SK-N-SH (cell line): ENCODE measurements around the gene CST3. TPM values are rescaled to one million over a fixed set of nuclear protein-coding genes. Genes with fewer than 3 reads are reported as not detected.

Source experiments
- CTCF ChIA-PET: fragments of 300-600, 350-600 bp; formaldehyde crosslinking; extraction: SDS; loops from one replicate; lab custom pipeline; 2021; lab: Yijun Ruan, JAX
- POLR2A ChIA-PET: fragments of 350-600 bp; sonication (Branson Sonifier 250); formaldehyde crosslinking; extraction: SDS; loops from one replicate; lab custom pipeline; 2020; ENCODE audit warnings: antibody characterized with exemption, inconsistent platforms; lab: Yijun Ruan, JAX
- DNase-seq: peaks from one replicate; pipeline ENCODE4 v3.0.0; 2012
- H2AFZ ChIP-seq: fragments of 200-600 bp; sonication (generic); 2 replicates; pipeline ENCODE4 v1.8.1; 2016; ENCODE audit warnings: antibody characterized with exemption, mild to moderate bottlenecking, low read depth
- H3F3A ChIP-seq: fragments of 200-600 bp; sonication (generic); replicated peaks from 2 replicates; pipeline ENCODE3; 2016; ENCODE audit warnings: antibody characterized with exemption, mild to moderate bottlenecking; ENCODE audit not compliant: insufficient read depth
- H3K27ac ChIP-seq, 2 experiments: fragments of 200-500 bp in 1 of 2; fragments of 200-600 bp in 1 of 2; sonication (Bioruptor generic) in 1 of 2; sonication (generic), shearing (Covaris generic) in 1 of 2; 2 replicates each; pipeline versions ENCODE4 v1.5.1 to v1.6.1; 2014 to 2016; ENCODE audit warnings: low read depth in 2 of 2, inconsistent platforms in 1 of 2, low read length in 1 of 2, mild to moderate bottlenecking in 1 of 2, mixed read lengths in 1 of 2
- H3K27me3 ChIP-seq: fragments of 200-600 bp; sonication (generic), shearing (Covaris generic); 2 replicates; pipeline ENCODE4 v1.6.1; 2016; ENCODE audit warnings: mixed run types; ENCODE audit not compliant: insufficient read depth
- H3K36me3 ChIP-seq, 2 experiments: fragments of 200-500 bp in 1 of 2; fragments of 200-600 bp in 1 of 2; sonication (Bioruptor generic) in 1 of 2; sonication (generic) in 1 of 2; replicated peaks in 1 of 2; 2 replicates each; pipeline versions ENCODE3 to v1.5.1; 2014 to 2016; ENCODE audit warnings: low read length in 1 of 2, mild to moderate bottlenecking in 1 of 2; ENCODE audit not compliant: insufficient read depth in 2 of 2, control insufficient read depth in 1 of 2
- H3K4me1 ChIP-seq, 2 experiments: fragments of 200-500 bp in 1 of 2; fragments of 200-600 bp in 1 of 2; sonication (Bioruptor generic) in 1 of 2; sonication (generic), shearing (Covaris generic) in 1 of 2; 2 replicates each; pipeline versions ENCODE4 v1.5.1 to v1.6.1; 2014 to 2016; ENCODE audit warnings: low read depth in 1 of 2, low read length in 1 of 2, mixed run types in 1 of 2; ENCODE audit not compliant: insufficient read depth in 2 of 2, control insufficient read depth in 1 of 2
- H3K4me2 ChIP-seq: fragments of 200-600 bp; sonication (generic), shearing (Covaris generic); 2 replicates; pipeline ENCODE4 v1.6.1; 2017; ENCODE audit warnings: mixed run types
- H3K4me3 ChIP-seq, 2 experiments: fragments of 200-500 bp in 1 of 2; fragments of 200-600 bp in 1 of 2; sonication (Bioruptor generic) in 1 of 2; sonication (generic), shearing (Covaris generic) in 1 of 2; 2 replicates each; pipeline versions ENCODE4 v1.5.1 to v1.8.1; 2014 to 2016; ENCODE audit warnings: low read depth in 2 of 2, inconsistent platforms in 1 of 2, low read length in 1 of 2, mild to moderate bottlenecking in 1 of 2, mixed read lengths in 1 of 2, moderate library complexity in 1 of 2
- H3K79me2 ChIP-seq: fragments of 200-600 bp; sonication (generic); 2 replicates; pipeline ENCODE4 v1.8.1; 2017; ENCODE audit warnings: mild to moderate bottlenecking; ENCODE audit not compliant: insufficient read depth
- H3K9ac ChIP-seq: fragments of 200-600 bp; sonication (generic); 2 replicates; pipeline ENCODE4 v1.6.1; 2017; ENCODE audit warnings: mixed run types
- H3K9me2 ChIP-seq: fragments of 200-600 bp; sonication (generic); 2 replicates; pipeline ENCODE4 v1.6.1; 2017; ENCODE audit warnings: mixed run types
- H3K9me3 ChIP-seq: fragments of 200-600 bp; sonication (generic); 2 replicates; pipeline ENCODE4 v1.6.1; 2017; ENCODE audit warnings: mixed run types, mild to moderate bottlenecking, moderate library complexity
- H4K20me1 ChIP-seq: fragments of 200-600 bp; sonication (generic); 2 replicates; pipeline ENCODE4 v1.6.1; 2017; ENCODE audit warnings: mild to moderate bottlenecking, mixed run types; ENCODE audit not compliant: insufficient read depth
- CTCF ChIP-seq: fragments of 200-600 bp; sonication (generic); IDR thresholded peaks from 2 replicates; pipeline ENCODE4 v1.6.1; 2017; ENCODE audit warnings: antibody characterized with exemption, mild to moderate bottlenecking, moderate library complexity
- EP300 ChIP-seq, 2 experiments: IDR thresholded peaks; 2 replicates each; pipeline versions ENCODE4 v1.4.0 to v1.6.1; 2012; ENCODE audit warnings: borderline replicate concordance in 1 of 2, low read depth in 1 of 2, low read length in 1 of 2
- FOSL2 ChIP-seq: IDR thresholded peaks from 2 replicates; pipeline ENCODE4 v1.4.0; 2012; ENCODE audit warnings: low read depth, mild to moderate bottlenecking, moderate library complexity, borderline replicate concordance
- FOXJ3 ChIP-seq: sonication (generic); formaldehyde crosslinking; IDR thresholded peaks from 2 replicates; pipeline ENCODE4 v1.5.1; 2020; ENCODE audit warnings: mild to moderate bottlenecking, missing genetic modification reagents
- GABPA ChIP-seq: IDR thresholded peaks from 2 replicates; pipeline ENCODE4 v1.4.0; 2012; ENCODE audit warnings: low read depth, mild to moderate bottlenecking
- GATA2 ChIP-seq: sonication (generic); formaldehyde crosslinking; IDR thresholded peaks from 2 replicates; pipeline ENCODE4 v1.5.0; 2020; ENCODE audit warnings: mild to moderate bottlenecking, missing genetic modification reagents
- IRF3 ChIP-seq: fragments of 150-350 bp; IDR thresholded peaks from 2 replicates; pipeline ENCODE4 v1.6.1; 2016; ENCODE audit warnings: mild to moderate bottlenecking, low read depth, low read length
- JUND ChIP-seq: IDR thresholded peaks from 2 replicates; pipeline ENCODE4 v1.4.0; 2012
- MAX ChIP-seq: IDR thresholded peaks from 2 replicates; pipeline ENCODE4 v1.4.0; 2012; ENCODE audit warnings: low read depth
- NFIC ChIP-seq: IDR thresholded peaks from 2 replicates; pipeline ENCODE4 v1.4.0; 2012; ENCODE audit warnings: borderline replicate concordance
- POLR2AphosphoS5 ChIP-seq: IDR thresholded peaks from 2 replicates; pipeline ENCODE4 v1.6.1; 2012; ENCODE audit warnings: low read depth, low read length
- RCOR1 ChIP-seq: fragments of 150-350 bp; IDR thresholded peaks from 2 replicates; pipeline ENCODE4 v1.6.1; 2017; ENCODE audit warnings: antibody characterized with exemption, low read length
- RFX5 ChIP-seq: IDR thresholded peaks from 2 replicates; pipeline ENCODE4 v1.6.1; 2012; ENCODE audit warnings: mild to moderate bottlenecking, improper control_type of control experiment, low read length
- RXRA ChIP-seq: IDR thresholded peaks from 2 replicates; pipeline ENCODE4 v1.4.0; 2012; ENCODE audit warnings: low read depth, mild to moderate bottlenecking, borderline replicate concordance
- SMC3 ChIP-seq: IDR thresholded peaks from 2 replicates; pipeline ENCODE4 v1.6.1; 2012; ENCODE audit warnings: low read depth, low read length, improper control_type of control experiment
- YY1 ChIP-seq: IDR thresholded peaks from 2 replicates; pipeline ENCODE4 v1.4.0; 2012; ENCODE audit warnings: low read depth, mild to moderate bottlenecking
- WGBS: methylation state at CpG from one replicate; pipeline ENCODE4 v1.1.6; 2017; ENCODE audit warnings: low lambda C conversion rate; 5-methylcytosine and 5-hydroxymethylcytosine counted together
- polyA plus RNA-seq, 3 experiments: library from polyadenylated mRNA; depleted of rRNA; stranded (reverse); fragments of >200 nt; gene quantifications; 2 replicates each; pipeline ENCODE4 v1.2.3, GENCODE V29; 2012
- TF ChIP-seq, protein P1 (sequence below): IDR thresholded peaks from 2 replicates; pipeline ENCODE4; 2012

Gene CST3
- polyA plus RNA-seq, 1 of the 3 experiments (the other 2 are of a cell fraction), result 428 TPM

- Histone ChIP-seq H3F3A (no peaks in the 10 kb centered on the region), H4K20me1 (no peaks in the 10 kb centered on the region), H3K4me1 (no peaks in the 10 kb centered on the region), H3K4me3 (no peak overlapping the region), H3K9me2 (no peaks in the 10 kb centered on the region), H3K9ac (no peak overlapping the region), H3K27me3 (no peaks in the 10 kb centered on the region), H3K9me3 (no peaks in the 10 kb centered on the region), H3K36me3 (no peaks in the 10 kb centered on the region), H3K27ac (no peak overlapping the region), H3K4me2 (no peak overlapping the region), H2AFZ (no peak overlapping the region), H3K79me2 (no peaks in the 10 kb centered on the region)
- CTCF ChIA-PET, result interaction anchor here (0.9 to 1.2 kb wide), 2 partner anchors 12 to 14 kb away, joined by 3 read pairs; no protein-coding TSS in a partner anchor
- TF ChIP-seq NFIC, result no peak
- TF ChIP-seq SMC3, result no peak
- no peak for TF ChIP-seq JUND
- TF ChIP-seq MAX, result no peak
- no peak for TF ChIP-seq FOSL2
- TF ChIP-seq GATA2 (CRISPR knock-in tag), result no peak
- TF ChIP-seq RFX5, result no peak
- TF ChIP-seq CTCF, result no peak
- no peak for TF ChIP-seq GABPA
- no peak for TF ChIP-seq EP300 (IDR thresholded peaks at IDR 0.05; ENCODE audit: borderline replicate concordance in 1 of 2, low read depth in 1 of 2, low read length in 1 of 2)
- TF ChIP-seq RCOR1, result no peak
- no peak for TF ChIP-seq FOXJ3
- TF ChIP-seq, protein P1, sequence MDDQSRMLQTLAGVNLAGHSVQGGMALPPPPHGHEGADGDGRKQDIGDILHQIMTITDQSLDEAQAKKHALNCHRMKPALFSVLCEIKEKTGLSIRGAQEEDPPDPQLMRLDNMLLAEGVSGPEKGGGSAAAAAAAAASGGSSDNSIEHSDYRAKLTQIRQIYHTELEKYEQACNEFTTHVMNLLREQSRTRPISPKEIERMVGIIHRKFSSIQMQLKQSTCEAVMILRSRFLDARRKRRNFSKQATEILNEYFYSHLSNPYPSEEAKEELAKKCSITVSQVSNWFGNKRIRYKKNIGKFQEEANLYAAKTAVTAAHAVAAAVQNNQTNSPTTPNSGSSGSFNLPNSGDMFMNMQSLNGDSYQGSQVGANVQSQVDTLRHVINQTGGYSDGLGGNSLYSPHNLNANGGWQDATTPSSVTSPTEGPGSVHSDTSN, result no peak
- TF ChIP-seq RXRA, result no peak
- no peak for TF ChIP-seq YY1
- TF ChIP-seq IRF3, result no peak
- no peak for TF ChIP-seq POLR2AphosphoS5
- DNase-seq, result no peak
- WGBS, result 8% methylated on average over 5 of the region's 5 CpGs
- POLR2A ChIA-PET, result no interaction called here
These were observed 51.7 kb downstream of the CST3 start for GRCh38 chr20:23585808-23586734.
